GM19240 (cell line): ENCODE results near the gene SPATA33.

Source experiments
- DNase-seq: peaks from one replicate; pipeline ENCODE4 v3.0.0; 2011; ENCODE audit warnings: low spot score; ENCODE audit not compliant: insufficient read length

Gene SPATA33

DNA sequence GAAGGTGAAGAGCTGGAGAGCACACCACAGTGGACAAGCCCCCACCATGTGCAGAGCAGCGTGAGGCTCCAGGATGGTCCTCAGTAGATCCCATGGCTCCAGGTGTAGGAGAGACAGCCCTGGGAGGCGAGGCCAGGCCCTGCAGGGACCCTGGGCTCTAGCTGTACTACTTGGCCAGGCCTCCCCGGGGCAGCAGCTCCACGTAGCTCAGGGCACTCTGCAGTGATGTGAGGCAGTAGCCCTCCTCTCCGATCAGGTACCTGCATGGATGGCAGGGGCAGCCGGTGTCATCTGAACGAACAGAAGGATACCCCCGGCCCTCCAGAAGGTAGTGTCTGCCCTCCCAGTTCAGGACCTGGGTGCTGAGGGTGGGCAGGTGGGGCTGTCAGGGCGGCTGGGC, 50.1 kb downstream of the SPATA33 start:
- DNase-seq, result no peak

GRCh38 chr16:89708481-89708931, 50.9 kb downstream of the SPATA33 start:
- DNase-seq, result no peak

- no peak for DNase-seq
Observed at GRCh38 chr16:89709166-89709565, 51.5 kb downstream of the SPATA33 start.

- no peak for DNase-seq
Observed at GRCh38 chr16:89709716-89710432, 52.2 kb downstream of the SPATA33 start.

GRCh38 chr16:89710709-89711564, 53.3 kb downstream of the SPATA33 start:
- no peak for DNase-seq

- no peak for DNase-seq
Observed at GRCh38 chr16:89711601-89712273, 54.1 kb downstream of the SPATA33 start.

DNA sequence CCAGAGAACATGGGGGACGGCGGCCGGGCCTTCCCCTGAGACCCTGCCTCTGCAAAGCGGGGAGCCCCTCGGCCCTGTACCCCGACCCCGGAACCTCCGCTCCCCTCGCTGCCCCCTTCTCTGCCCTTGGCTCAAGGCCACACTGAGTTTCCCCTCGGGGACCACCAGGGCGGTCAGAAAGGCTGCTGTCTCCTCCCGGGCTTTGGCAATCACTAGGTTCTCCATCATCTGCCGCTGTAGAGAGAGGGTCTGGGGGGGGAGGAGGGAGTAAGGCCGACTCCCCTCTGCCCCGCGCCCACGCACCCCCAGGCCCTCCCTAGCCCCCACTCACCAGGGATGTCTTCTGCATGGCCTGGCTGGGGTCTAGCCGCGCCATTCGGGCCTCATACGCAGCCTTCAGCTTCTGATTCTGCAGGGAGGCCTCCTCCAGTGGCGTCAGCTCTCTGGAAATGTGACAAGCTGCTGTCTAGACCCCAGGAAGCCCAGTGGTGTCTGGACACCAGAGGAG, 54.7 kb downstream of the SPATA33 start:
- DNase-seq, result no peak

GRCh38 chr16:89716493-89716892, 58.9 kb downstream of the SPATA33 start:
- DNase-seq, result no peak

- no peak for DNase-seq
Observed at GRCh38 chr16:89716916-89717687, 59.5 kb downstream of the SPATA33 start.

DNA sequence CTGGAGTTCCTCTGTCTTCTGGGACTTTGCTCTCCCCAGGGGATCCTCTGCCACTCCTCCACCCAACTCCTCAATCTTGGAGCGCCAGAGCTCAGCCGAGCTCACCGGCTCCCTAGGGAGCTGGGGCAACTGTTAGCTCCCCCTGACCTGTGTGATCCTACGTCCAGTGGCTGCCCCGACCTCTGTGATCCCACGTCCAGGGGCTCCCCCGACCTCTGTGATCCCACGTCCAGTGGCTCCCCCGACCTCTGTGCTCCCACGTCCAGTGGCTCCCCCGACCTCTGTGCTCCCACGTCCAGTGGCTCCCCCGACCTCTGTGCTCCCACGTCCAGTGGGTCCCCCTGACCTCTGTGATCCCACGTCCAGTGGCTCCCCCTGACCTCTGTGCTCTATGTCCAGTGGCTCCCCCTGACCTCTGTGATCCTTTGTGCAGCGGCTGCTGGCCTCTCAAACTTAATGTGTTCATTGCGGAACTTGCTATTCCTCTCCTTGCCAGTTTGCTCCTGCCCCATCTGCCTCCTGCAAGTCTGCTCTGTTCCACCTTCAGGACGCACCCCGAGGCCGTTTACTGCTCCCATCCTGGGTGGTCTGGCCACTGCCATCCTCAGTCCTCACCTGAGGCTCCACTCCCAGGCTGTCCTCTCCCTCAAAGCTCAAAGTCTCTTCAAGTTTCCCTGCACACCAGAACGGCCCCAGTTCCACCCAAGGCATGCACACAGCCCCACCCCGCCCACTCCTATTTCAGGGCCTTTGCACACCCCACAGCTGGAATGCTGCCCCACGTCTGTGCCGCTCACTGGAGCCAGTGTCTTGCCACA, 60.3 kb downstream of the SPATA33 start:
- DNase-seq, result no peak
